NB4 (cell line): ENCODE results near the gene PDCL3.

Source experiments
- CTCF ChIP-seq: IDR thresholded peaks from one replicate; pipeline ENCODE4 v1.5.1; 2012; ENCODE audit warnings: low read depth, low read length
- POLR2A ChIP-seq: IDR thresholded peaks from 2 replicates; pipeline ENCODE4 v1.6.1; 2011; ENCODE audit warnings: mild to moderate bottlenecking; ENCODE audit not compliant: insufficient read length; ENCODE audit errors: extremely low read depth

DNA sequence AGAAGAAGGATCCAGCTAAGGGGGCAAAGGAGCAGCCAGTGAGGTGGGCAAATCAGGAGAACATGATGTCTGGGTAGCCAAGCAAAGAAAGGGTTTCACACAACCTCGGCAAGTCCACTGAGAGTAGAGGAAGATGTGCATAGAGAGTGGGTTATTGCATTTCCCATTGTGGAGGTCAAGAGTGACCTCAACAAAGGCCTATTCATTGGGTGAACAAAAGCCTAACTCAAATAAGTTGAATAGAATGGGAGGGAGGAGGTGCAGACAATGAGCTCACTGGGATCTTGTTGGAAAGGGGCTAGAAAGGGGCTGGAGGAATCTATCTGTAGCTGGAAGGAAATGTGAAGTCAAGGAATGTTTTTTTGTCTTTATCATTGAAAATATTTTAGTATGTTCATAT is 14.0 kb upstream of the PDCL3 start:
- no peak for TF ChIP-seq CTCF
- no peak for TF ChIP-seq POLR2A
